Measurements from ENCODE around the gene RBM33.

RBM33 gene

GRCh38 chr7:155745737-155746136, 101.3 kb downstream of the RBM33 start:
- no peak overlapping the region for H3K4me3 ChIP-seq (ENCODE audit: low read length)
- no peak for TF ChIP-seq CTCF (conservative IDR thresholded peaks at IDR 0.05; ENCODE audit: low read depth, low read length)
- DNase-seq (ENCODE audit: low read depth): no peak

- TF ChIP-seq CTCF (conservative IDR thresholded peaks at IDR 0.05; ENCODE audit: low read depth, low read length): no peak
- H3K4me3 ChIP-seq (ENCODE audit: low read length): no peak overlapping the region
- DNase-seq (ENCODE audit: low read depth): no peak
Measured at GRCh38 chr7:155746188-155746587, 101.7 kb downstream of the RBM33 start.

GRCh38 chr7:155747209-155747608, 102.7 kb downstream of the RBM33 start:
- no peak for DNase-seq (ENCODE audit: low read depth)
- TF ChIP-seq CTCF (conservative IDR thresholded peaks at IDR 0.05; ENCODE audit: low read depth, low read length): no peak
- no peak overlapping the region for H3K4me3 ChIP-seq (ENCODE audit: low read length)

GRCh38 chr7:155749578-155749977, 105.1 kb downstream of the RBM33 start:
- no peak for TF ChIP-seq CTCF (conservative IDR thresholded peaks at IDR 0.05; ENCODE audit: low read depth, low read length)
- no peak overlapping the region for H3K4me3 ChIP-seq (ENCODE audit: low read length)
- DNase-seq (ENCODE audit: low read depth): no peak

GRCh38 chr7:155750255-155751125, 106.0 kb downstream of the RBM33 start:
- H3K4me3 ChIP-seq (ENCODE audit: low read length): no peak overlapping the region
- no peak for DNase-seq (ENCODE audit: low read depth)
- no peak for TF ChIP-seq CTCF (conservative IDR thresholded peaks at IDR 0.05; ENCODE audit: low read depth, low read length)

DNA sequence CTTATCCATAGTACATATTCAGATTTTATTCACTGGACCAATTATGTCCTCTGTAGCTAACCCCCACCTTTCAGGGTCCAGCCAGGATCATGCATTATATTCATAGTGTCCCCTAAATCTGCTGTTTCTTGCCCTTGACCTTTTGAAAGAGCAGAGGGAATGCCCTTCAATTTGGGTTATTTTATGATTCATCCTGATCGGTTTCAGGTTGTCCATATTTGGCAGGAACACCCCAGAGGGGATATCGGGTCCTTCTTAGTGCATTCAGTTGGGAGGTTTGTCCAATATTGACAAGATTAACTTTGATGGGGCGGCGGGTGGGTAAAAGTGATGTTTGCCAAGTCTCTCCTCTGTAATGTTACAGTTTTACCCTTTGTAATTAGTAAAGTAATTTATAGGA, 106.9 kb downstream of the RBM33 start:
- no peak overlapping the region for H3K4me3 ChIP-seq (ENCODE audit: low read length)
- DNase-seq (ENCODE audit: low read depth): no peak
- TF ChIP-seq CTCF (conservative IDR thresholded peaks at IDR 0.05; ENCODE audit: low read depth, low read length): no peak

All from retinal pigment epithelial cell (primary cell).